Stimulated activated effector memory CD8-positive, alpha-beta T cell treated with anti-CD3 and anti-CD28 coated beads, Interleukin-12 subunit alpha, Interleukin-12 subunit beta, amount 100 ng/mL, for 72 hours (primary cell): ENCODE results near the gene NR2E1.

ENCODE experiments used
- ATAC-seq: fragments of 150-1000 bp; cut with Tn5 transposase; 2 replicates; pipeline ENCODE4 v1.10.0; 2021
- DNase-seq, 2 donors: peaks; one replicate each; pipeline ENCODE4 v3.0.0; 2021 to 2022; ENCODE audit warnings: low spot score in 2 of 2
- H3K27ac Mint-ChIP-seq: one replicate; pipeline ENCODE4 v1.8.0; 2022; ENCODE audit warnings: mild to moderate bottlenecking, mixed read lengths
- H3K36me3 Mint-ChIP-seq: one replicate; pipeline ENCODE4 v1.8.0; 2022; ENCODE audit warnings: mild to moderate bottlenecking, mixed read lengths
- H3K4me1 Mint-ChIP-seq: one replicate; pipeline ENCODE4 v1.8.0; 2022; ENCODE audit warnings: mixed read lengths
- H3K4me3 Mint-ChIP-seq: one replicate; pipeline ENCODE4 v1.8.0; 2022; ENCODE audit warnings: mild to moderate bottlenecking, mixed read lengths
- H3K9me3 Mint-ChIP-seq: one replicate; pipeline ENCODE4 v1.8.0; 2022; ENCODE audit warnings: mixed read lengths

The NR2E1 gene

GRCh38 chr6:108132863-108133262 lies 33.0 kb upstream of the NR2E1 start:
- H3K9me3 Mint-ChIP-seq: no peaks in the 10 kb centered on the region
- H3K4me3 Mint-ChIP-seq: peak overlapping the region; percentile 77
- H3K27ac Mint-ChIP-seq: no peak overlapping the region
- H3K4me1 Mint-ChIP-seq: peaks cover 12% of the 10 kb centered on the region
- no peaks in the 10 kb centered on the region for H3K36me3 Mint-ChIP-seq
- no peak for DNase-seq
- no peak for ATAC-seq

GRCh38 chr6:108133594-108134179 lies 32.1 kb upstream of the NR2E1 start:
- H3K4me3 Mint-ChIP-seq: peak overlapping the region; percentile 77

GRCh38 chr6:108134213-108134970 lies 31.4 kb upstream of the NR2E1 start:
- no peaks in the 10 kb centered on the region for H3K9me3 Mint-ChIP-seq
- H3K4me1 Mint-ChIP-seq: peaks cover 12% of the 10 kb centered on the region
- H3K4me3 Mint-ChIP-seq: peak overlapping the region; percentile 77
- DNase-seq (no peak), ATAC-seq (no peak)
- H3K27ac Mint-ChIP-seq: no peak overlapping the region
- no peaks in the 10 kb centered on the region for H3K36me3 Mint-ChIP-seq

More at GRCh38 chr6:108133594-108134179, 32.1 kb upstream of the NR2E1 start:
- ATAC-seq (peak; percentile 86), DNase-seq (peak in 1 of 2 donors; percentile 51)
- Mint-ChIP-seq H3K36me3 (no peaks in the 10 kb centered on the region), H3K9me3 (no peaks in the 10 kb centered on the region), H3K4me1 (peaks cover 12% of the 10 kb centered on the region), H3K27ac (peak overlapping the region; percentile 68)

- no peak overlapping the region for H3K27ac Mint-ChIP-seq
- H3K4me1 Mint-ChIP-seq: no peaks in the 10 kb centered on the region
Observed at GRCh38 chr6:108142240-108142639, 23.6 kb upstream of the NR2E1 start.

GRCh38 chr6:108145639-108146038 lies 20.2 kb upstream of the NR2E1 start:
- Mint-ChIP-seq H3K27ac (no peak overlapping the region), H3K4me3 (no peak overlapping the region), H3K36me3 (no peaks in the 10 kb centered on the region), H3K9me3 (peaks cover 3% of the 10 kb centered on the region), H3K4me1 (no peaks in the 10 kb centered on the region)
- DNase-seq (no peak), ATAC-seq (no peak)

More at GRCh38 chr6:108142240-108142639, 23.6 kb upstream of the NR2E1 start:
- DNase-seq: no peak
- Mint-ChIP-seq H3K9me3 (no peaks in the 10 kb centered on the region), H3K4me3 (no peak overlapping the region), H3K36me3 (no peaks in the 10 kb centered on the region)
- no peak for ATAC-seq

GRCh38 chr6:108152446-108152845 lies 13.4 kb upstream of the NR2E1 start:
- Mint-ChIP-seq H3K9me3 (peaks cover 3% of the 10 kb centered on the region), H3K4me3 (no peak overlapping the region), H3K27ac (no peak overlapping the region), H3K4me1 (peaks cover 8% of the 10 kb centered on the region), H3K36me3 (no peaks in the 10 kb centered on the region)
- ATAC-seq (no peak), DNase-seq (no peak)

- Mint-ChIP-seq H3K9me3 (no peaks in the 10 kb centered on the region), H3K4me3 (peak overlapping the region; percentile 73), H3K27ac (no peak overlapping the region), H3K36me3 (peaks cover 6% of the 10 kb centered on the region), H3K4me1 (peaks cover 14% of the 10 kb centered on the region)
- no peak for DNase-seq
- peak; percentile 24 for ATAC-seq
Observed at GRCh38 chr6:108156180-108156937, 9.5 kb upstream of the NR2E1 start.

GRCh38 chr6:108156938-108157233 lies 8.9 kb upstream of the NR2E1 start:
- Mint-ChIP-seq H3K36me3 (peaks cover 6% of the 10 kb centered on the region), H3K4me1 (peaks cover 14% of the 10 kb centered on the region), H3K9me3 (no peaks in the 10 kb centered on the region), H3K4me3 (peak overlapping the region; percentile 73), H3K27ac (no peak overlapping the region)
- no peak for DNase-seq
- ATAC-seq: no peak

- Mint-ChIP-seq H3K27ac (no peak overlapping the region), H3K4me3 (peak overlapping the region; percentile 73), H3K4me1 (peaks cover 14% of the 10 kb centered on the region), H3K9me3 (no peaks in the 10 kb centered on the region), H3K36me3 (peaks cover 6% of the 10 kb centered on the region)
- ATAC-seq (no peak), DNase-seq (no peak)
Observed at GRCh38 chr6:108157234-108157980, 8.4 kb upstream of the NR2E1 start.

GRCh38 chr6:108157981-108158525 lies 7.8 kb upstream of the NR2E1 start:
- ATAC-seq: no peak
- peak overlapping the region; percentile 73 for H3K4me3 Mint-ChIP-seq
- no peaks in the 10 kb centered on the region for H3K9me3 Mint-ChIP-seq
- peaks cover 14% of the 10 kb centered on the region for H3K4me1 Mint-ChIP-seq
- H3K27ac Mint-ChIP-seq: no peak overlapping the region
- no peak for DNase-seq
- H3K36me3 Mint-ChIP-seq: peaks cover 6% of the 10 kb centered on the region

GRCh38 chr6:108159981-108160380 lies 5.8 kb upstream of the NR2E1 start:
- H3K27ac Mint-ChIP-seq: no peak overlapping the region
- peaks cover 20% of the 10 kb centered on the region for H3K4me1 Mint-ChIP-seq
- H3K4me3 Mint-ChIP-seq: no peak overlapping the region
- H3K9me3 Mint-ChIP-seq: no peaks in the 10 kb centered on the region
- DNase-seq (no peak), ATAC-seq (no peak)
- peaks cover 6% of the 10 kb centered on the region for H3K36me3 Mint-ChIP-seq

GRCh38 chr6:108161724-108162282 lies 4.0 kb upstream of the NR2E1 start:
- DNase-seq (no peak), ATAC-seq (no peak)
- no peak overlapping the region for H3K4me3 Mint-ChIP-seq
- no peaks in the 10 kb centered on the region for H3K9me3 Mint-ChIP-seq
- no peak overlapping the region for H3K27ac Mint-ChIP-seq
- peaks cover 12% of the 10 kb centered on the region for H3K36me3 Mint-ChIP-seq
- H3K4me1 Mint-ChIP-seq: peaks cover 33% of the 10 kb centered on the region

GRCh38 chr6:108163267-108163643 lies 2.6 kb upstream of the NR2E1 start:
- Mint-ChIP-seq H3K9me3 (no peaks in the 10 kb centered on the region), H3K27ac (no peak overlapping the region), H3K4me1 (peaks cover 32% of the 10 kb centered on the region), H3K4me3 (no peak overlapping the region), H3K36me3 (peaks cover 12% of the 10 kb centered on the region)
- DNase-seq (no peak), ATAC-seq (peak; percentile 49)

- ATAC-seq (peak; percentile 33), DNase-seq (no peak)
- no peak overlapping the region for H3K27ac Mint-ChIP-seq
- peaks cover 11% of the 10 kb centered on the region for H3K36me3 Mint-ChIP-seq
- H3K4me1 Mint-ChIP-seq: peaks cover 32% of the 10 kb centered on the region
- H3K4me3 Mint-ChIP-seq: no peak overlapping the region
- H3K9me3 Mint-ChIP-seq: no peaks in the 10 kb centered on the region
Observed at GRCh38 chr6:108163644-108164542, 1.9 kb upstream of the NR2E1 start.
